Measurements from ENCODE around the gene OR4N2. TPM values are rescaled to one million over a fixed set of nuclear protein-coding genes. Genes with fewer than 3 reads are reported as not detected.
"Not testable (repeated sequence)": the region's sequence is repeated elsewhere in the genome, so short reads cannot be mapped to it uniquely, and the experiment has no call there.

OR4N2 gene
- polyA plus RNA-seq, 3 donors, result not detected

- Mint-ChIP-seq H3K4me3 (no peak overlapping the region), H3K4me1 (no peaks in the 10 kb centered on the region), H3K27ac (no peak overlapping the region), H3K36me3 (no peaks in the 10 kb centered on the region), H3K9me3 (peaks cover 7 to 20% (median 12%) of the 10 kb centered on the region in 7 donors), H3K27me3 (ENCODE audit: low read depth in 3 of 3) (peaks cover 0 to 3% (median 0%) of the 10 kb centered on the region in 3 donors)
- no peak for DNase-seq
- intact Hi-C loops (cut with micrococcal nuclease), result no loop called here
- Histone ChIP-seq H4K20me1 (ENCODE audit: insufficient read depth, low read length) (no peaks in the 10 kb centered on the region), H3K9ac (ENCODE audit: insufficient read depth, low read length, poor library complexity, severe bottlenecking) (no peak overlapping the region), H3K79me2 (ENCODE audit: insufficient read depth, low read length) (no peaks in the 10 kb centered on the region), H2AFZ (ENCODE audit: insufficient read depth, low read depth, low read length, poor library complexity, severe bottlenecking) (no peak overlapping the region), H3K4me2 (replicated peaks; ENCODE audit: extremely low read depth, low read length, poor library complexity, severe bottlenecking) (no peak overlapping the region), H3K9me3 (replicated peaks in 1 of 2; ENCODE audit: control insufficient read depth in 1 of 2, insufficient read depth in 1 of 2, low read length in 2 of 2) (peaks cover 14 to 15% of the 10 kb centered on the region in 2 donors), H3K4me1 (ENCODE audit: control insufficient read depth in 1 of 2, insufficient read depth in 2 of 2, low read length in 2 of 2) (no peaks in the 10 kb centered on the region), H3K4me3 (replicated peaks in 1 of 3; ENCODE audit: low read depth in 2 of 3, low read length in 3 of 3) (no peak overlapping the region), H3K27me3 (ENCODE audit: control insufficient read depth in 2 of 2, insufficient read depth in 2 of 2, low read length in 2 of 2) (no peaks in the 10 kb centered on the region), H3K36me3 (replicated peaks in 1 of 2; ENCODE audit: control insufficient read depth in 1 of 2, insufficient read depth in 2 of 2, low read length in 2 of 2) (no peaks in the 10 kb centered on the region), H3K27ac (ENCODE audit: low read depth in 1 of 2, low read length in 2 of 2) (no peak overlapping the region)
- WGBS (ENCODE audit: insufficient coverage), result no CpG with 5 or more reads among the region's 1 CpG
- no peak for TF ChIP-seq CTCF (IDR thresholded peaks at IDR 0.05)
These were observed 28.0 kb upstream of the OR4N2 start for GRCh38 chr14:19775587-19775986.

GRCh38 chr14:19785848-19786247 lies 17.7 kb upstream of the OR4N2 start:
- DNase-seq; H3K36me3 Mint-ChIP-seq; H3K27me3 Mint-ChIP-seq (ENCODE audit: low read depth in 3 of 3); H3K79me2 ChIP-seq (ENCODE audit: insufficient read depth, low read length); H3K4me1 Mint-ChIP-seq; H4K20me1 ChIP-seq (ENCODE audit: insufficient read depth, low read length); H3K4me2 ChIP-seq (replicated peaks; ENCODE audit: extremely low read depth, low read length, poor library complexity, severe bottlenecking); H3K36me3 ChIP-seq (replicated peaks in 1 of 2; ENCODE audit: control insufficient read depth in 1 of 2, insufficient read depth in 2 of 2, low read length in 2 of 2); H3K27ac Mint-ChIP-seq; H2AFZ ChIP-seq (ENCODE audit: insufficient read depth, low read depth, low read length, poor library complexity, severe bottlenecking); H3K27ac ChIP-seq (ENCODE audit: low read depth in 1 of 2, low read length in 2 of 2); H3K4me1 ChIP-seq (ENCODE audit: control insufficient read depth in 1 of 2, insufficient read depth in 2 of 2, low read length in 2 of 2); H3K27me3 ChIP-seq (ENCODE audit: control insufficient read depth in 2 of 2, insufficient read depth in 2 of 2, low read length in 2 of 2); H3K9me3 Mint-ChIP-seq; H3K4me3 ChIP-seq (replicated peaks in 1 of 3; ENCODE audit: low read depth in 2 of 3, low read length in 3 of 3); H3K9ac ChIP-seq (ENCODE audit: insufficient read depth, low read length, poor library complexity, severe bottlenecking); intact Hi-C loops (cut with micrococcal nuclease); H3K4me3 Mint-ChIP-seq: not testable (repeated sequence)
- WGBS (ENCODE audit: insufficient coverage), result 86% methylated on average over 13 of the region's 16 CpGs
- H3K9me3 ChIP-seq (replicated peaks in 1 of 2; ENCODE audit: control insufficient read depth in 1 of 2, insufficient read depth in 1 of 2, low read length in 2 of 2), result peaks cover 0 to 11% of the 10 kb centered on the region in 2 donors

- H3K9me3 ChIP-seq (replicated peaks in 1 of 2; ENCODE audit: control insufficient read depth in 1 of 2, insufficient read depth in 1 of 2, low read length in 2 of 2), result peaks cover 0 to 11% of the 10 kb centered on the region in 2 donors
- H2AFZ ChIP-seq (ENCODE audit: insufficient read depth, low read depth, low read length, poor library complexity, severe bottlenecking); H4K20me1 ChIP-seq (ENCODE audit: insufficient read depth, low read length); H3K9ac ChIP-seq (ENCODE audit: insufficient read depth, low read length, poor library complexity, severe bottlenecking); H3K27ac ChIP-seq (ENCODE audit: low read depth in 1 of 2, low read length in 2 of 2); H3K79me2 ChIP-seq (ENCODE audit: insufficient read depth, low read length); H3K4me2 ChIP-seq (replicated peaks; ENCODE audit: extremely low read depth, low read length, poor library complexity, severe bottlenecking); DNase-seq; H3K4me1 ChIP-seq (ENCODE audit: control insufficient read depth in 1 of 2, insufficient read depth in 2 of 2, low read length in 2 of 2); H3K9me3 Mint-ChIP-seq; H3K4me3 Mint-ChIP-seq; H3K36me3 Mint-ChIP-seq; H3K36me3 ChIP-seq (replicated peaks in 1 of 2; ENCODE audit: control insufficient read depth in 1 of 2, insufficient read depth in 2 of 2, low read length in 2 of 2); intact Hi-C loops (cut with micrococcal nuclease); H3K27me3 ChIP-seq (ENCODE audit: control insufficient read depth in 2 of 2, insufficient read depth in 2 of 2, low read length in 2 of 2); H3K4me1 Mint-ChIP-seq; H3K27ac Mint-ChIP-seq; H3K4me3 ChIP-seq (replicated peaks in 1 of 3; ENCODE audit: low read depth in 2 of 3, low read length in 3 of 3); H3K27me3 Mint-ChIP-seq (ENCODE audit: low read depth in 3 of 3): not testable (repeated sequence)
- 57% methylated on average over 3 of the region's 6 CpGs for WGBS (ENCODE audit: insufficient coverage)
These were observed 16.3 kb upstream of the OR4N2 start for GRCh38 chr14:19787318-19787717.

GRCh38 chr14:19788150-19788549 lies 15.4 kb upstream of the OR4N2 start:
- H3K9me3 Mint-ChIP-seq; H2AFZ ChIP-seq (ENCODE audit: insufficient read depth, low read depth, low read length, poor library complexity, severe bottlenecking); H4K20me1 ChIP-seq (ENCODE audit: insufficient read depth, low read length); DNase-seq; H3K79me2 ChIP-seq (ENCODE audit: insufficient read depth, low read length); H3K4me3 ChIP-seq (replicated peaks in 1 of 3; ENCODE audit: low read depth in 2 of 3, low read length in 3 of 3); H3K9ac ChIP-seq (ENCODE audit: insufficient read depth, low read length, poor library complexity, severe bottlenecking); H3K36me3 Mint-ChIP-seq; H3K4me1 Mint-ChIP-seq; H3K4me2 ChIP-seq (replicated peaks; ENCODE audit: extremely low read depth, low read length, poor library complexity, severe bottlenecking); H3K27ac Mint-ChIP-seq; H3K27ac ChIP-seq (ENCODE audit: low read depth in 1 of 2, low read length in 2 of 2); H3K27me3 Mint-ChIP-seq (ENCODE audit: low read depth in 3 of 3); H3K4me3 Mint-ChIP-seq; intact Hi-C loops (cut with micrococcal nuclease); H3K27me3 ChIP-seq (ENCODE audit: control insufficient read depth in 2 of 2, insufficient read depth in 2 of 2, low read length in 2 of 2); H3K36me3 ChIP-seq (replicated peaks in 1 of 2; ENCODE audit: control insufficient read depth in 1 of 2, insufficient read depth in 2 of 2, low read length in 2 of 2); H3K4me1 ChIP-seq (ENCODE audit: control insufficient read depth in 1 of 2, insufficient read depth in 2 of 2, low read length in 2 of 2): not testable (repeated sequence)
- WGBS (ENCODE audit: insufficient coverage), result 73% methylated on average over 7 of the region's 7 CpGs
- H3K9me3 ChIP-seq (replicated peaks in 1 of 2; ENCODE audit: control insufficient read depth in 1 of 2, insufficient read depth in 1 of 2, low read length in 2 of 2), result peaks cover 0 to 11% of the 10 kb centered on the region in 2 donors
